Tibial artery (tissue), 4 donors: Measurements from ENCODE around the gene DNAJC10.

Experiments used
- DNase-seq, 2 donors: peaks; one replicate each; pipeline ENCODE4 v3.0.0-alpha.2; 2019
- H3K27ac ChIP-seq, 2 donors: fragments of 200-600 bp; sonication (generic) in 1 of 2; 1 replicate in 1 of 2; 2 replicates in 1 of 2; pipeline ENCODE4 v1.5.1; 2018 to 2019; ENCODE audit warnings: mild to moderate bottlenecking in 1 of 2
- H3K27me3 ChIP-seq, 2 donors: fragments of 200-600 bp; sonication (generic) in 1 of 2; one replicate each; pipeline versions ENCODE4 v1.5.1 to v1.6.0; 2016 to 2019
- H3K36me3 ChIP-seq, 3 donors: fragments of 200-600 bp; sonication (generic) in 2 of 3; one replicate each; pipeline ENCODE4 v1.5.1; 2016 to 2019; ENCODE audit warnings: mild to moderate bottlenecking in 2 of 3
- H3K4me1 ChIP-seq, 4 donors: fragments of 200-600 bp; sonication (generic) in 2 of 4; 1 replicate in 3 of 4; 2 replicates in 1 of 4; pipeline ENCODE4 v1.5.1; 2016 to 2019
- H3K4me3 ChIP-seq, 2 donors: fragments of 200-600 bp; sonication (generic) in 1 of 2; 1 replicate in 1 of 2; 2 replicates in 1 of 2; pipeline ENCODE4 v1.5.1; 2018 to 2019; ENCODE audit warnings: mild to moderate bottlenecking in 2 of 2
- H3K9me3 ChIP-seq, 3 donors: fragments of 200-600 bp; sonication (generic) in 1 of 3; one replicate each; pipeline ENCODE4 v1.5.1; 2016 to 2019
- intact Hi-C: fragments of 100-400 bp; cut with DNase I; formaldehyde crosslinking; loops from one replicate; pipeline ENCODE4 v1.15.0; 2023; ENCODE audit warnings: low total_unique reads
- TF ChIP-seq, protein P1 (sequence below), 2 experiments: fragments of 200-600 bp in 1 of 2; fragments of 450-650 bp in 1 of 2; IDR thresholded peaks; one replicate each; pipeline ENCODE4 v1.5.1; 2017 to 2019; ENCODE audit warnings: antibody characterized with exemption in 2 of 2, mild to moderate bottlenecking in 1 of 2, moderate library complexity in 1 of 2

DNAJC10 gene

DNA sequence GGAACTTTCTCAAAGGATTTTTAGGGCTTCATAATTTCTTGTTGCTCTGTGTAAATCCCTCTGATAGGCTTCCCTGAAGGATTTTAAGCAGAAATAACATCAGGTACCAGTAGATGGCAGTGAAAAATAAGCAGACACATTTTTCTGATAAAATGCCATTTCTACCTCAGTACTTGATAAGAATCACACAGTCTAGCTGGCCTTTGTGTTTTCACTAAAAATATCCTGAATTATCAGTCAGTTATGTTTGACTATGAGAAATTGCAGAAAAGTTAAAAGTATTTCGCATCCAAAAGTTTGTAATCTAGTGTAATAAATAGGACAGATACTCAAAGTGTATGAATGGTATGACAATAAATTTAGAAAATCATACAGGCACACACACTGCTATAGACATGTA is 68.7 kb downstream of the DNAJC10 start:
- intact Hi-C loops, result loop anchor here (10.0 kb wide), 1 partner anchor 190 kb away; no protein-coding TSS in a partner anchor
- DNase-seq, result no peak
- Histone ChIP-seq H3K4me3 (no peak overlapping the region), H3K36me3 (peaks cover 0 to 10% (median 7%) of the 10 kb centered on the region in 3 donors), H3K4me1 (no peaks in the 10 kb centered on the region), H3K27me3 (no peaks in the 10 kb centered on the region), H3K9me3 (no peaks in the 10 kb centered on the region), H3K27ac (no peak overlapping the region)
- TF ChIP-seq, protein P1, sequence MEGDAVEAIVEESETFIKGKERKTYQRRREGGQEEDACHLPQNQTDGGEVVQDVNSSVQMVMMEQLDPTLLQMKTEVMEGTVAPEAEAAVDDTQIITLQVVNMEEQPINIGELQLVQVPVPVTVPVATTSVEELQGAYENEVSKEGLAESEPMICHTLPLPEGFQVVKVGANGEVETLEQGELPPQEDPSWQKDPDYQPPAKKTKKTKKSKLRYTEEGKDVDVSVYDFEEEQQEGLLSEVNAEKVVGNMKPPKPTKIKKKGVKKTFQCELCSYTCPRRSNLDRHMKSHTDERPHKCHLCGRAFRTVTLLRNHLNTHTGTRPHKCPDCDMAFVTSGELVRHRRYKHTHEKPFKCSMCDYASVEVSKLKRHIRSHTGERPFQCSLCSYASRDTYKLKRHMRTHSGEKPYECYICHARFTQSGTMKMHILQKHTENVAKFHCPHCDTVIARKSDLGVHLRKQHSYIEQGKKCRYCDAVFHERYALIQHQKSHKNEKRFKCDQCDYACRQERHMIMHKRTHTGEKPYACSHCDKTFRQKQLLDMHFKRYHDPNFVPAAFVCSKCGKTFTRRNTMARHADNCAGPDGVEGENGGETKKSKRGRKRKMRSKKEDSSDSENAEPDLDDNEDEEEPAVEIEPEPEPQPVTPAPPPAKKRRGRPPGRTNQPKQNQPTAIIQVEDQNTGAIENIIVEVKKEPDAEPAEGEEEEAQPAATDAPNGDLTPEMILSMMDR (IDR thresholded peaks at IDR 0.05), result peak; percentile 56 to 64

DNA sequence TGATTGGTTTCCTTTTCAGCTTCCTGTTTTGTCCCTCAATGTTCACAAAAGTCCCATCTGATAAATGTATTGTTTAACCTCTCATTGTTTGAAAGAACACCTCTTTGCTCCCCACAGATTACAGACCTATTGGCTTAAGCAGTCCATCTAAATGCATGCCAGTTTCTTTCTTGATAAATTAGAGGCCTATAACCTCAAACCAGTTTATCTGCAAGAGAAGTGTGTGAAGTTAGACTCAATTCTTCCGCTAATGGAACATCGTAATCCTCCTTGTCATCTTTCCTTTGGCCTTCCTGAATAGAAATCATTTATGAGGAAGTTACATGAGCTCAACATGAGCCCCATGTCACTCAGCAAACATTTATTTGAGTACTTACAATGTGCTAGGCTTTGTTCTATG is 76.4 kb downstream of the DNAJC10 start:
- Histone ChIP-seq H3K27me3 (no peaks in the 10 kb centered on the region), H3K36me3 (no peaks in the 10 kb centered on the region), H3K4me3 (no peak overlapping the region), H3K9me3 (no peaks in the 10 kb centered on the region), H3K4me1 (peaks cover 0 to 25% (median 3%) of the 10 kb centered on the region in 4 donors), H3K27ac (peak overlapping the region in 1 of 2 donors; percentile 43)
- TF ChIP-seq, protein P1 (IDR thresholded peaks at IDR 0.05), result no peak
- DNase-seq, result no peak
- intact Hi-C loops, result no loop called here

DNA sequence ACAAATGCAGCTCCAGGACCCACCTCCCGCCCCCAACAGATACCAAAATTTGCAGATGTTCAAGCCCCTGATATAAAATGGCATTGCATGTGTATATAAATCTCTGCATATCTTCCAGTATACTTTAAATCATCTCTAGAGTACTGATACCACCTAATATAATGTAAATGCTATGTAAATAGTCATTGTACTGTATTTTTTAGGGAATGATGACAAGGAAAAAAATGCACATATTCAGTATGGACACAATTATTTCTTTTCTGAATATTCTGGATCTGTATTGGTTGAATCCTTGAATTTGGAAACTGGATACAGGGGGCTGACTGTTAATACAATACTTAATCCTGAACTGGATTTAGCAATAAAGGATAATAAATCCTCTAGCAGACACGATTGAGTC is 82.7 kb downstream of the DNAJC10 start:
- H3K4me3 ChIP-seq, result no peak overlapping the region

DNA sequence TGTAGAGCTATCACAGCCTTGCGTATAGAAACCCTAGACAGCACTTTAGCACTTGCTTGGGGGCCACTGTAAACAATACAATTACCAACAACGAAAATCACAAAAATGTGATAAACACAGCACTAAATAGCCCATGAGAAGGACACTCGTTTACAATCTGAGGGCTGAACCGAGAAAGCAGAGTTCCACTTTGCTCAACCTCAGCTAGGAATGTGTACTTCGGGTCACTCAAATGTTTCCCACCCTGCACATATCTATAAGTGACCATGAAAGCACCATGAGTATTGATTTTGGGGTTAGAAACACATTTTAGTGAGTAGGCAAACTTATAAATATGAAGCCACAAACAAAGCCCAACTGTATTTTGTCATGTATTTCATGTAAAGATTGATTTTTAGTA is 88.1 kb downstream of the DNAJC10 start:
- H3K36me3 ChIP-seq, result no peaks in the 10 kb centered on the region
- TF ChIP-seq, protein P1 (IDR thresholded peaks at IDR 0.05), result no peak
- no peak overlapping the region for H3K27ac ChIP-seq
- no peaks in the 10 kb centered on the region for H3K9me3 ChIP-seq
- intact Hi-C loops, result no loop called here
- no peaks in the 10 kb centered on the region for H3K4me1 ChIP-seq
- no peak overlapping the region for H3K4me3 ChIP-seq
- DNase-seq, result no peak
- H3K27me3 ChIP-seq, result no peaks in the 10 kb centered on the region

More for the DNA sequence above, 82.7 kb downstream of the DNAJC10 start:
- TF ChIP-seq, protein P1 (IDR thresholded peaks at IDR 0.05), result no peak
- no peaks in the 10 kb centered on the region for H3K9me3 ChIP-seq
- peaks cover 0 to 3% (median 0%) of the 10 kb centered on the region in 4 donors for H3K4me1 ChIP-seq
- no peaks in the 10 kb centered on the region for H3K36me3 ChIP-seq
- no peak for DNase-seq
- H3K27me3 ChIP-seq, result no peaks in the 10 kb centered on the region
- intact Hi-C loops, result no loop called here
- no peak overlapping the region for H3K27ac ChIP-seq

DNA sequence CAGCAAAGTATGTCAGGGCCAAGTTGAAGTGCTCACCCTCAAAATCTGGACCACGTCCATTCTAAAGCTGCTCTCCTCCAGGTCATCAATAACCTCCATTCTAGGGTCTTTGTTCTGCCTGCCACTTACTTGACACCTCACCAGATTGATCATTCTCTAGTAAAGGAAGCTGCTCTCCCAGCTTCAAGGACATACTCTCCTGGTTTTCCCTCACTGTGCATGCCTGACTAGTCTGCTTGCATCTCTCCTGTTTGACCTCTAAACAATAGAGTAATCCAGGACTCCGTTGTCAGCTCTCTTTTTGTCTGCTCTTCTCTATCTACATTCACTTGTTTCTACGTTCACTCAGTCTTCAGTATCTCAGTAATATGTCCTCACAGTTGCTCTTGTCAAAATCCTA is 91.3 kb downstream of the DNAJC10 start:
- H3K4me1 ChIP-seq, result no peaks in the 10 kb centered on the region
- H3K4me3 ChIP-seq, result no peak overlapping the region
- H3K27ac ChIP-seq, result no peak overlapping the region
- intact Hi-C loops, result no loop called here
- no peaks in the 10 kb centered on the region for H3K36me3 ChIP-seq
- TF ChIP-seq, protein P1 (IDR thresholded peaks at IDR 0.05), result no peak
- no peaks in the 10 kb centered on the region for H3K9me3 ChIP-seq
- DNase-seq, result no peak
- no peaks in the 10 kb centered on the region for H3K27me3 ChIP-seq

DNA sequence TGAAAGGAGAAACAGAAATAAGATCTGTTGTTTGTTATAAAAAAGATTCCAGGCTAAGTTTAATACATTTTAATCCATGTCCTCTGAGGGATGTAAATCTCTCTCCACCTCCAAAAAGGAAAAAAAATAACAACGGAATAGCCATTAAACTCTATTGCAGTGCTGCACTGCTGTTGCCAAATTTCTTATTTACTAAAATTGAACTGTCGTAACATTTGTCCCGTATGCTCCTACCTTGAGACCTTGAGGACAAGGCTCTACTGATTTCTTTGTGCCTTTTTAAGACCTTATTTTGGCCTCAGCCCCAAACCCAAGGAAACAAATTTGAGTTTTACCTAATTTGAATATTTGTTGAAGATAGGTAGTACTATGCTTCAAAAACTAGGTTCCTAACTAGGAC is 94.0 kb downstream of the DNAJC10 start:
- DNase-seq, result no peak
- Histone ChIP-seq H3K27me3 (no peaks in the 10 kb centered on the region), H3K9me3 (no peaks in the 10 kb centered on the region), H3K36me3 (no peaks in the 10 kb centered on the region), H3K27ac (no peak overlapping the region), H3K4me1 (no peaks in the 10 kb centered on the region), H3K4me3 (no peak overlapping the region)
- intact Hi-C loops, result no loop called here
- TF ChIP-seq, protein P1 (IDR thresholded peaks at IDR 0.05), result no peak
